HL-60 (cell line): ENCODE data around the gene MYBL2.

ENCODE experiments used
- CTCF ChIP-seq: IDR thresholded peaks from one replicate; pipeline ENCODE4 v1.5.1; 2011; ENCODE audit warnings: low read length, control low read depth, inconsistent platforms; ENCODE audit not compliant: insufficient read depth
- POLR2AphosphoS5 ChIP-seq: IDR thresholded peaks from 2 replicates; pipeline ENCODE4 v1.6.1; 2012; ENCODE audit warnings: low read depth
- SPI1 ChIP-seq: IDR thresholded peaks from 2 replicates; pipeline ENCODE4 v1.6.1; 2012; ENCODE audit warnings: low read depth, mild to moderate bottlenecking, borderline replicate concordance

- no peak for TF ChIP-seq CTCF
- no peak for TF ChIP-seq SPI1
- no peak for TF ChIP-seq POLR2AphosphoS5
Observed at GRCh38 chr20:43689165-43689564, 22.3 kb downstream of the MYBL2 start.
